NCI-H2171 (cell line): ENCODE results near the gene ATXN7L3.
A peak's percentile ranks its signal among the peaks of the same experiment; 100 is the strongest.
"Not testable (repeated sequence)": the region's sequence is repeated elsewhere in the genome, so short reads cannot be mapped to it uniquely, and the experiment has no call there.

Experiments
- DNase-seq: peaks from one replicate; lab custom pipeline; 2025; lab: John Stamatoyannopoulos, UW

The ATXN7L3 gene

DNA sequence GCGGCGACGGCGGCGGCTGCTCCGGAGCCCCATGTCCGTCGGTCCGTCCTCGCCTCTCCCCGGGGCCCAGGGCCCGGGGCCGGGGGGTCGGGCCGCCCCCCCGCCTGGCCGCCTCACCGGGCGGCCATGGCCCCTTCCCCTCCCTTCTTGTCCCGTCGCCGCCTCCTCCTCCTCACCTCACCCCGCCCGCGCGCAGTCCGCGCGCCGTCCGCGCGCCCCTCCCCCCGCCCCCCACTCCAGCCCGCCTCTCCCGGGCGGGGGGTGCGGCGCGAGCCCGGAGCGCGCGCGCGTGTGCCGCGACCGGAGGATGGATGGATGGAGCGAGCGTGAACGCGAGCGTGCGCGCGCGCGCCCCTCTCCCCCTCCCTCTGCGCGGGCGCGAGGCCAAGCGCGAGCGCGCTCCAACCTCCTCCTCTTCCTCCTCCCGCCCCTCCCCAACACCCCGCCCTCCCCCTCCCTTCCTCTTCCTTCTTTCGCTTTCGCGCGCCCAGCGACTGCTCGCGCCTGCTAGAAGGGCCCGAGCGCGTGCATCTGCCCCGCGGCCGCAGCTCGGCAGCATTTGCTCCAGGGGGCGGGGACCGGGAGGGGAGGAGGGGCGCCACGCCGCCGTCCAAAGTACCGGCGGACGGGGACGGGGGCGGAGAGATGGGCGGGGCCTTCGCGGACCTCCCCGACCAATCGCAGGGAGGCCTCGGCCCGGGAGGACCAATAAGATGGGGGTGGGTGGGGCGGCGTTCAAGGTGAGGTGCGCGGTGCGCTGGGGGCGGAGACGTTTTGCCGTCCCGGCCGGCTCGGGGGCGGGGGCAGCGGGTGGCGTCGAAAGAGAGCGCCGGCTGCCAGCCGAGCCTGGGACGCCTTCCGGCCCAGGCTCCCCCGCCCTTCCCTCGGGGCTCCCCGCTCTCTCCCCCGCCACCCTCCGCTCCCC lies at the start of gene ATXN7L3:
TSS of gene ATXN7L3 (minus strand) at position 332 of the 925 bp plus-strand sequence. CDS start 1,814 bp downstream, outside the sequence.
- DNase-seq: peak; percentile 99

GRCh38 chr17:44247876-44248736 lies 48.4 kb upstream of the ATXN7L3 start:
- no peak for DNase-seq

DNA sequence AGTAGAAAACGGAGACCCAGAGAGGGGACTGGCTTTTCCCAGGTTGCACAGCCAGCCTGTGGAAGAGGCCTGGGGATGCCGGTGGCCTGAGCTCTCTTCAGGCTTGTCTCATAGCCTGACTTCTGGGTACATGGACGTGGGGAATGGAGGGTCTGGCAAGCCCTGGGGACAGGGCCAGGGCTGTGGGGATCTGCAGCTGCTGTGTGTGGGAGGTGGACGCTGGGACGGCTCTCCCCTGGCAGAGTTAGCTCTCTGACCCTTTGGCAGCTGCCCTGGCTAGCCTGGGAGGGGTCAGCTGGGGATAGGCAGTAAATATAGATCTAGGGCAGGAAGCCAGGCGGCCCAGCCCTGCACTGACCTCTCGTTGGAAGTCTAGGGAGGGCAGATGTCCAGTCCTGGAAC lies 47.8 kb upstream of the ATXN7L3 start:
- no peak for DNase-seq

DNA sequence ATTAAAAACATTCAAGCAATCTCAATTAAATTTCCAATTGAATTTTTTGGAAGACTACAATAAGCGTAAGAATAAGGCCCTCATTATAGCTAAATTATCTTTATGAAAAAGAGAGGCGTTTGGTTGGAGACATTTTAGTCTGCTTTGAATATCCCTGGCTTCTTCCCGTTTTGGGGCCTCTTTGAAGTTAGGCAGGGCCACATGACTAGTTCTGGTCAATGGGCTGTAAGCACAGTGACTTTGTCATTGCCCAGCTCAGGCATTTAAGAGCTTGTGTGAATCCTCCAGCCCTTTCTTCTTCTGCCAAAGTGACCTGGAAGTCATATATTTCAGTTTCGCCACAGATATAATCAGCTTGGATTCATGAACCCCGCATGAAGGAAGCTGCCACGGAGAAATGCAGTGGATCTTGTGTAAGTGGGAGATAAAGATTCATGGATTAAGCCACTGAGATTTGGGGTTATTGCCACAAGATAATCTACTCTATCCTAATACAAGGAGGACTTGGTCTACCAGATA lies 41.5 kb upstream of the ATXN7L3 start:
- no peak for DNase-seq

DNA sequence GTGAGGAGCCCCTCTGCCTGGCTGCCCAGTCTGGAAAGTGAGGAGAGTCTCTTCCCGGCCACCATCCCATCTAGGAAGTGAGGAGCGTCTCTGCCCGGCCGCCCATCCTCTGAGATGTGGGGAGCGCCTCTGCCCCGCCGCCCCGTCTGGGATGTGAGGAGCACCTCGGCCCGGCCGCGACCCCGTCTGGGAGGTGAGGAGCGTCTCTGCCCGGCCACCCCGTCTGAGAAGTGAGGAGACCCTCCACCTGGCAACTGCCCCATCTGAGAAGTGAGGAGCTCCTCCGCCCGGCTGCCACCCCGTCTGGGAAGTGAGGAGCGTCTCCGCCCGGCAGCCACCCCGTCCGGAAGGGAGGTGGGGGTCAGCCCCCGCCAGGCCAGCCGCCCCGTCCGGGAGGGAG lies 38.2 kb upstream of the ATXN7L3 start:
- DNase-seq: not testable (repeated sequence)

DNA sequence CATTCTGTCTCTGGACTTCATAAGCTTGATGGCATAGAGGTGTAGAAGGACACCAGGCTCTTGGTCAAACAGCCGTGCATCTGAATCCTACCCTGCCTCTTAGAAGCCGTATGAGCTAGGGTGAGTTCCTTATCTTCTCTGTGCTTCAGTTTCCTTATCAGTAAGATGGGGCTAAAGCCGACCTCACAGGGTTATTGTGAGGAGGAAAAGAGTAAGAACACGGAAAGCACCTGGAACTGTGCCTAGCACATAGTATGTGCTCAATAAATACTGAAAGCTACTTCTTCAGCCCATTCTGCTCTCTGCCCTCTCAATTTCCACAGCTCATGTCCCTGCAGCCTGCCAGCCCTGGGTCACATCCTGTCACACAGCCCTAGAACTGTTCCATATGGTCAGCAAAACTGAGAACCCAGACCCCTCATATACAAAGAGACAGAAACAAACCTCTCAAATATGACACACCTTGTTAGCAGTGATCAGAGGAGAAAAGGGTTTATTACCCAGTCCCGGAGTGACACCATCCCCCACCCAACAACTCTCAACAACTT lies 36.8 kb upstream of the ATXN7L3 start:
- DNase-seq: no peak

DNA sequence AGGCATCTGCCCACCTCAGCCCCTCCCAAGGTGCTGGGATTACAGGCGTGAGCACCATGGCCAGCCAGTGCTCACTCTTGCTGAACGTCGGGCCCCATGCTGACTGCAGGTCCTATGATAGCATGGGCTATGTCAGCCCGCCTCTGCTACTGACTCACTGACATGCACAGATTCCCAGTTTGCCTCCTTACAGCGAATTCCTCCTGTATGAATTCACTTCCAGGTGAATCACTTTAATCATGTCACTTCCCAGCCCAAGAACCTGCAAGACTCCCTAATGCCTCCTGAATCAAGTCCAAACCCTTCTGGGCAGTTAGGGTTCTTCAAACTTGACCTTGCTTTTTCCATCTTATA lies 35.9 kb upstream of the ATXN7L3 start:
- no peak for DNase-seq

DNA sequence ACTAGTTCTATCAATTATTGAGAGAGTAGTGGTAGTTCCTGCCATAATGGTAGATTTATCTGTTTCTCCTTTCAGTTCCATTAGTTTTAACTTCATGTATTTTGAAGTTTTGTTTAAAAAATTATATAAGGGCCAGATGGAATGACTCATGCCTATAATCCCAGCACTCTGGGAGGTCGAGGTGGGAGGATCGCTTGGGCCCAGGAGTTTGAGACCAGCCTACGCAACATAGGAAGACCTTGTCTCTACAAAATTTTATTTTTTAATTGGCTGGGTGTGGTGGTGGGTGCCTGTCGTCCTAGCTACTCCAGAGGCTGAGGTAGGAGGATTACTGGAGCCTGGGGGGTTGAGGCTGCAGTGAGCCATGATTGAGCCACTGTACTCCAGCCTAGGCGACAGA lies 33.9 kb upstream of the ATXN7L3 start:
- no peak for DNase-seq

DNA sequence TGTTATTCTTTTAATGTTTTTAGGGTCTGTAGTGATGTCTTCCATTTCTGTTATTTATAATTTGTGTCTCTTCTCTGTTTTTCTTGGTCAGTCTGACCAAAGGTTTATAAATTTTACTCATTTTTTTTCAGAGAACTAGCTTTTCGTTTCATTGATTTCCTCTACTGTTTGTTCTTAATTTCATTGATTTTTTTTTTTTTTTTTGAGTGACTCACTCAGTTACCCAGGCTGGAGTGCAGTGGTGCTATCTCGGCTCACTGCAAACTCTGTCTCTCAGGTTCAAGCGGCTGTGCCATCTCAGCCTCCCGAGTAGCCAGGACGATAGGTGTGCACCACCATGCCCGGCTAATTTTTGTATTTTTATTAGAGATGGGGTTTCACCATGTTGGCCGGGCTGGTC lies 32.4 kb upstream of the ATXN7L3 start:
- DNase-seq: no peak

GRCh38 chr17:44230140-44230539 lies 30.5 kb upstream of the ATXN7L3 start:
- DNase-seq: no peak

DNA sequence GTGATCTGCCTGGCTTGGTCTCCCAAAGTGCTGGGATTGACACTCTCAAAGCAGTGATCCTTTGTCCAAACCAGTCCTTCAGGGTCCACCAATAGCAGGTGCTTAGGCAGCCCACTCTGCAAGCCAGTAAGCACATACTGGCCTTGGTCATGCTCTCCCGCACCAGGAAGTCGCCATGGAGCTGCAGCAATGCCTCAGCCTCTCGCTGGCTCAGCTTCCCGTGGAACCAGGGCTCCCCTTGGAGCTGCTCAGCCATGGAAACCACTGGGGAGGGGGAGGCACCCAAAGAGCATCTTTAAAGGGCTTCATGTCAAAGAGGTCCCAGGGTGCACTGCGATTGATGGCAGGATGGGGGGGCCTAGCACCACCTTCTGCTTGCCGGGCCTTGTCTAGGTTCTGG lies 29.4 kb upstream of the ATXN7L3 start:
- DNase-seq: no peak

GRCh38 chr17:44223541-44224071 lies 23.9 kb upstream of the ATXN7L3 start:
- no peak for DNase-seq

- peak; percentile 82 for DNase-seq
Measured at GRCh38 chr17:44222112-44222869, 22.6 kb upstream of the ATXN7L3 start.

DNA sequence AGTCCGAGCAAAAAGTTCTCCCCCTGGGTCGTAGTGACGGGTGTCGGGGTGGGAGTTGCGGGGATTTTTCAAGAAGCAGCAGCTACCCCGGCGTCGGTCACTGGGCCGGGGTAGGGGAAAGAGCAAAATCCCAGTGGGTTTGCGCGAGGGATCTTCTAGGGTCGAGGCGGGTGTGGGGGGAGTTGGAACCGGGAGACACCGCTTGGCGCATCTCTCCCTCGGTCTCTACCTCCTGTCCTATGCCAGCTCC lies 22.1 kb upstream of the ATXN7L3 start:
- DNase-seq: no peak

DNA sequence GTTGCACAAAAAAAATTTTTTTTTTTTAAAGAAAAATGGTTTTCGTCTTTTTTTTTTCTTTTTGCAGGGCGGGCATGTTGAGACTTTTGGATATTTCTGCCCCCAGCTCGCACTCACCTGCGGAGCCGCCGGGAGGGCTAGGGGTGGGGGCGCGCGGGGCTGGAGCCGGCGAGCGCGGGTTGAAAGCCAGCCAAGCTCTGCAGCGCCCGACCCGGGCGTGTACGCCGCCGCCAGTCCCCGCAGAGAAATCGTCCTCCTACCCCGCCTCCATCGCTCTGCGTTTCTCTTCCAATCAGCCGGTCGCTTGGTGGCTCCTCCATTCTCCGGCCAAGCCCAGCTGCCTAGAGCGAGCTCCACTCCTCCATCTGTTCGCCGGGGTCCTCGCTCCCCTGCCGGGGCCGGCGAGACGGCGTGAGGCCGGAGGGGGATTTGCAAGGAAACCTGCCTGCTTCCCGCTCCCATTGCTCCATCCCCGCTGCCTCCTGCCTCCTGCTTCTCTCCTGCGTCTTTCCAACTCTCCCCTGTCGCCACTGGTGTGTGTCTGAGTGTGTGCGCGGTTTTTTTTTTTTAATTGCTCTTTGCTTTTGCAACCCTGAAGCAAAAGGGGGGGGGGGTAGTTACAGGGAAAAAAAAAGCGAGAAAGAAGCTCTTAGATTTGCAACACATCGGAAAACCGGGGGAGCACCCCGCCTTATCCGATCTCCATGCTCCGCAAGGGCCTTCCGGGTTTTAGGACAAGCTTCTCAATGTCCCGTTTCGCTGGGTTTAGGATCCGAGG lies 21.6 kb upstream of the ATXN7L3 start:
- DNase-seq: peak; percentile 75

- DNase-seq: peak; percentile 54
Measured at GRCh38 chr17:44220213-44221083, 20.8 kb upstream of the ATXN7L3 start.

DNA sequence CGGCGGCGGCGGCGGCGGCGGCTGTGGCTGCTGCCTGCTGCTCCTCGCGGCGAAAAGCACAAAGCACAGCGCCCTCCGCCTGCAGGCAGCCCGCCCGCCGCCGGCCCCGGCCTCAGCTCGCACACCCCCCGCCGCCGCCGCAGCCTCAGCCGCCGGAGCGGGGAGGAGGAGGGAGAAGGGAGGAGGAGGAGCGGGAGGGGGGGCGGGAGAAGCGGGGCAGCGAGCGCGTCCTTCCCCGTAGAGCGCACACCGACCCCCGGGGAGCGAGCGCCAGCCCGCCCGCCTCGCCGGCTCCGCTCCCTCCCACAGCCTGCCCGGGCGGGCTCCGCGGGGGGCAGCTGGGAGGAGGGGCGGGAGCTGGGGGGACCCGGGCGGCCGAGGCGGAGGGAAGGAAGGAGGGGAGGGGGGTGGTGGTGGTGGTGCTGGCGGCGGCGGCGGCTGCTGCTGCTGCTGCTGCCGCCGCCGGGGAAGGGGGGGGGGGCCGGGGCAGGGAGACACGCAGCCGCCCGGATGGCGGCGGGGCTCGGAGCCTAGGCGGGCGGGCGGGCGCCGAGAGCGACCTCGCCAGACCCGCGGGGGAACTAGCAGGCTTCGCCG lies 20.0 kb upstream of the ATXN7L3 start, which contains the start of gene UBTF:
TSS of gene UBTF (minus strand) at position 60 of the 597 bp plus-strand sequence. CDS start 1,446 bp downstream, outside the sequence.
- peak; percentile 83 for DNase-seq

- DNase-seq: peak; percentile 54
Measured at GRCh38 chr17:44219108-44219615, 19.5 kb upstream of the ATXN7L3 start.
